ENCODE results near the gene KCNG4.
A peak's percentile ranks its signal among the peaks of the same experiment; 100 is the strongest.
"Not testable (repeated sequence)": the region's sequence is repeated elsewhere in the genome, so short reads cannot be mapped to it uniquely, and the experiment has no call there.

Gene KCNG4

DNA sequence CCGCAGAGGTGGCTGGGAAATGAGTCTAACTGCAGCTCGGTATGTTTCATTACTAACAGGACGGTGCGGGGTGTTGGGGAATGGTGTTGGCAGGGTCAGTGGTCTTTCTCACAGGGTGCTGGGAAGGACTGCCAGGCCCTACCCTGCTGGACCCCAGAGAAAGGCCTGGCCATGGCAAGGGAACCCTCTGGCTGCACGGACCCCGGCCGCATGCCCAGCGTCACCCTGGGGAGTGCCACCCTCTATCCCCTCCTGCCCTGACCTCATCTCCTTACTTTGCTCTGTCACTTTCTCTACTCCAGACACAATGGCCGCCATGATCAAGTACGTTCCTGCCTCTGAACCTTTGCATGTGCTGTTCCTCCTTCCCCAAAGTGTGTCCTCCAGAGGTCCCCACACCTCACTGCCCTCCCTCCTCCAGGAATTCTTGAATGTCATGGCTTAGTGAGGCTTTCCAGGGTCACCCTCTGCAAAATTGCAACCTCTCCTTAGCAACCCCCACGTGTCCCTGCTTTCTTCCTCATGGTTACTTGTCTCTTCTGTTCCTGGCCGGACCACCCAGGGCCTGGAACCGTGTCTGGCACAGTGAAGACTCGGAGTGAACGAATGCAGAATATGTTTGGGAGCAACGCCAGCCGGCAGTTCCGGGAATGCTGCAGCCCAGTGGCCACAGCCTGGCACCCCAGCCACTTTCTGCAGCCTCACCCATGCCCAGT is 33.7 kb downstream of the KCNG4 start:
- DNase-seq (ENCODE audit: low spot score): no peak

- not testable (repeated sequence) for DNase-seq (ENCODE audit: low spot score)
These were observed 34.7 kb downstream of the KCNG4 start for GRCh38 chr16:84205123-84205522.

DNA sequence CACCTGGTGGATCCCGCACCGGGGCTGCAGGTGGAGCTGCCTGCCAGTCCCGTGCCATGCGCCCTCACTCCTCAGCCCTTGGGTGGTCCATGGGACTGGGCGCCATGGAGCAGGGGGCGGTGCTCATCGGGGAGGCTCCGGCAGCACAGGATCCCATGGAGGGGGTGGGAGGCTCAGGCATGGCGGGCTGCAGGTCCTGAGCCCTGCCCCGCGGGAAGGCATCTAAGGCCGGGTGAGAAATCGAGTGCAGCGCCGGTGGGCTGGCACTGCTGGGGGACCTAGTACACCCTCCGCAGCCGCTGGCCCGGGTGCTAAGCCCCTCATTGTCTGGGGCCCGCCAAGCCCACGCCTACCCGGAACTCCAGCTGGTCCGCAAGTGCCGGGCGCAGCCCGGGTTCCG is 35.3 kb downstream of the KCNG4 start:
- DNase-seq (ENCODE audit: low spot score): not testable (repeated sequence)

GRCh38 chr16:84199861-84200260 is 40.0 kb downstream of the KCNG4 start:
- DNase-seq (ENCODE audit: low spot score): no peak

DNA sequence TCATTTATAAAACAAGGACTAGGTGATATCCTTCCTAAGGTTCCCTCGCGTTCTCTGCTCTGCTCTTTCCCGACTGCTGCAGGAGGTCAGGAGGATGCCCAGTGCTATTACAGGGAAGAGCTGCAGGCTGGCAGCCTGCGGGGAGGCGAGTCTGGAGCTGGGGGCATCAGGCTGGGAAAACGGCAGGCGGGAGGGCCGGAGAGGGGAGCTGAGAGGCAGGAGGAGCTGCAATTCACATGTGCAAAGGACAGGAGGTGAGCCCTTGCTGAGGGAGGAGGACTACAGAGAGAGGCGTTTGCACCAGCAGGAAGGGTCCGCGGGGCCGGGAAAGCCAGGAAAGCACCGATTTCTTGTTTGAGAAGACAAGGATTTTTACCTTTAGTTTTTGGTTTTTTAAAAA is 40.7 kb downstream of the KCNG4 start:
- DNase-seq (ENCODE audit: low spot score): no peak

DNA sequence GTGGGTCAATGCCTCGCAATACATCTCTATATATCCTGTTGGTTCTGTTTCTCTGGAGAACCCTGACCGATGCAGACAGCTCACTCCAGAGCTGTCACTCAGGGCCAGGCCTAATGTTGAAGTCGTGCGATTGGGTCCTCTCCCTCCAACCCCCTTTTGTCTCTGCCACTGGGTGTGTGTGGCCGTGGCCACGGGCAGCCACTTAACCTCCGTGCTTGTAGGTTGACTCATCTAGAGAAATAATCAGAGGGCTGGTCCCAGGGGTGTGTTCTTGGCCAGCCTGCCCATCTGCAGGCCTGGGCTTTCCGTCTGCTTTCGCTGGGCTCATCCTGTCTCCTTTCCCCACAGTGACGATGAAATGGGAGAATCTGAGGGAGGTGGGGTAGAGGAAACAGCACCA is 41.4 kb downstream of the KCNG4 start:
- no peak for DNase-seq (ENCODE audit: low spot score)

- no peak for DNase-seq (ENCODE audit: low spot score)
These were observed 42.2 kb downstream of the KCNG4 start for GRCh38 chr16:84197466-84198128.

DNA sequence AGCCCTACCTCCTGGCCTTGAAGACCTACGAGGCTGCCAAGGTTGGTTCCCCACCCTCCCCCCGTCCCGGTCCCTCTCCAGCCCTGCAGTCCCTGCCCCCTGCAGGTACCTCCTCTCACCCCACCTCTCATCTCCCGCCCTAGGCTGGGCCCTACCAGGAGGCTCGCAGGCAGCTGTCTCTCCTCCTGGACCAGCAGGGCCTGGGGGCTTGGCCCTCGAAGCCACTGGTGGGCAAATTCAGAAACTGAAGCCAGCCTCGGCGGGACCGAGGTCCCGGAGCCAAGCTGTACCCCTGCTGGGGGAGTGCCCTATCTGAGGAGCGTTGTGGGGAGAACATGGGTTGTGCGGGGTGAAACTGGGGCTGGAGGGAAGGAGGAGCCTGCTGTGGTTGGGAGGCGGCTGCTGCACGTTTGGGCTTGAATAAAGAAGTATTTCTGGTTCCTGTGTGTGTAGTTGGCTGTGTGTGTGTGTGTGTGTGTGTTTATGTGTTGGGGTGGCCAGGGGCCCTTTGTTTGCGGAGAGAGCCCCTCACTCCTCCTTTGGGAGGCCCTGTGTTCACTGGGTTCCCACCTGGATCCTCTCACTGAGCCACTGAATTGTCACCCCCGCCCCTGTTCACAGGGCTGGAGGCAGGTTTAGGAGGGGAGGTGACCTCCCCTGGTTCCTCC is 43.0 kb downstream of the KCNG4 start:
- no peak for DNase-seq (ENCODE audit: low spot score)

- DNase-seq (ENCODE audit: low spot score): no peak
These were observed 43.7 kb downstream of the KCNG4 start for GRCh38 chr16:84196101-84196500.

GRCh38 chr16:84195201-84196093 is 44.4 kb downstream of the KCNG4 start:
- no peak for DNase-seq (ENCODE audit: low spot score)

DNA sequence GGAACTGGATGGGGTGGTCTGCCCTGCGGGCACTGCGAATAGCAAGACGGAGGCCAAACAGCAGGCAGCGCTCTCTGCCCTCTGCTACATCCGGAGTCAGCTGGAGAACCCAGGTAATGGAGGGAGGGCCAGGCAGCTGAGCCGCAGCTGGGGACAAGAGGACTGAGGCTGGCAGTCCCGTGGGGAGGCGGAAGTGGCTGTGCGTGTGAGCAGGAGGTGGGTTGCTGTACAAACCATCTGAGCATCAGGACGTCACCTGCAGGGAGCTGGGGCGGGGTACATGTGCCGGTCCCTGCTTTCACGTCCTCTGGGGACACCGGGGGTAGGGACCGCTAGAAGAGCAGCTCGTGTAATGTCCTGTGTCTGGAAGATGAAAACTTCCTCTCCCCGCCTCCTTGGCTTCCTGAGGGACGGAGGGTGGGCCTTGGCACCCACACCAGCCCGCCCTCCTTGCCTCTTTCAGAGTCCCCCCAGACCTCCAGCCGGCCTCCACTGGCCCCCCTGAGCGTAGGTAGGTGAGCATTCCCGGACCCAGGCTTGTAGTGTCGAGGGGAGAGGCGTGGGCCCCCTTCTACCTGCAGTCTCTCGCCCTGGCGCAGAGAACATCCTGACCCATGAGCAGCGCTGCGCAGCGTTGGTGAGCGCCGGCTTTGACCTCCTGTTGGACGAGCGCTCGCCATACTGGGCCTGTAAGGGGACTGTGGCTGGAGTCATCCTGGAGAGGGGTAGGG is 45.2 kb downstream of the KCNG4 start:
- no peak for DNase-seq (ENCODE audit: low spot score)

- DNase-seq (ENCODE audit: low spot score): no peak
These were observed 45.8 kb downstream of the KCNG4 start for GRCh38 chr16:84194018-84194417.

GRCh38 chr16:84193480-84193879 is 46.3 kb downstream of the KCNG4 start:
- no peak for DNase-seq (ENCODE audit: low spot score)

GRCh38 chr16:84191466-84191865 is 48.3 kb downstream of the KCNG4 start:
- no peak for DNase-seq (ENCODE audit: low spot score)

- no peak for DNase-seq (ENCODE audit: low spot score)
These were observed 49.0 kb downstream of the KCNG4 start, which contains the start of gene ADAD2 for GRCh38 chr16:84190731-84191388. ADAD2 (plus strand) TSS chr16:84191157; CDS start chr16:84191231, 74 bp downstream.

DNA sequence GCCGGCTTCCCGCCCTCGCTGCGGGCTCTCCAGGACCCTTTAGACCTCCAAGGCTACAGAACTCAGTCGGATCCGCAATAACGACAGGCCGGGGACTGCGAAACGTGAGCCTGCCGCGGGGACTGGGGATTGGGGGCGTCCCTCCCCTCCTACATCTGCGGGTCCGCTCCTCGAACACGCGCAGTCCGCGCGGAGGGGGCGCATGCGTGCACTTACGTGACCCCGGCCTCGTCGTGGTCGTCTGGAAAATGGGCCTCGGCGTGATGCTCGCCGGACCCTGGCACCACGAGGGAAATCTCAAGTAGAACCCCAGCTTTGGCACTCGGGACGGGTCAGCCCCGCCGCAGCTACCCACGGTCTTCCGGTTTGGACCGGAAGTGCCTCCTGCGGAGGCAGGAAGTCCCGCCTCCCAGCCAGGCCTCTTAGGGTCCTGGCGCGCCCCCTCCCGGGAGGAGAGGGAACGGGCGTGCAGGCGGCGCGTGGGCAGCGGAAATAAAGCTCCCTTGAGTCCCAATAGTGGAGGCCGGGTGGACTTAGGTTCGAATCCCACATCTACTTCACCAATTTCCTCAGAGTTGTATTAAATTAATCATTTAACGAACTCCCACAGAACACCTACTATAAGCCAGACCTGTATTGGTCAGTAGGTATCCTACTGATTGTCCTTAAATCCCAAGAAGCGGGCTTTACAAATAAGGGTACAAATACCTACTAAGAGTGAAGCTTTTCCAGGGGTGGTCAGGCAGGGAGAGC is 53.0 kb downstream of the KCNG4 start, which contains the start of gene TAF1C:
Gene TAF1C (minus strand): TSS at position 373 of the 753 bp plus-strand sequence. CDS start 2,069 bp downstream, outside the sequence.
- DNase-seq (ENCODE audit: low spot score): peak; percentile 91

DNA sequence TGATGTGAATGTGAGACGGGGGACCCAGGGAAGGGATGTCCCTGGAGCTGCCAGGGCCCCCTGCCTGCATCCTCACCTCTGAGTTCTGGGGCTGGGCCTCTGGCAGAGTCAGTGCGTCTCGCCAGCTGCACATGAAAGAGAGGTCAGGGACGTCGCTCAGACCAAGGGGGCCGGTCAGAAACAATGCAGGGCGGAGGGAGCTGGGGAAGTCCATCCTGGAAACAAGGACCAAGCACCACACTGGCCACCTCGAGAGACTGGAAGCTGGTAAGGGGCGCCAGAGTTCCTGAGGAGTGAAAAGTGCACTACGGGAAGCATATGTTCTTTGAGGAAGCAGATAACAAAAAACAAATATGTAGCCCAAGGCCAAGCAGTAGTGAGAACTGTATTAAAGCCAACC is 55.0 kb downstream of the KCNG4 start:
- DNase-seq (ENCODE audit: low spot score): no peak

GRCh38 chr16:84183911-84184591 is 55.8 kb downstream of the KCNG4 start:
- DNase-seq (ENCODE audit: low spot score): no peak

GRCh38 chr16:84183572-84183875 is 56.3 kb downstream of the KCNG4 start:
- no peak for DNase-seq (ENCODE audit: low spot score)
